GM21717 (cell line): ENCODE measurements around the gene HBQ1.
"Not testable (repeated sequence)": the region's sequence is repeated elsewhere in the genome, so short reads cannot be mapped to it uniquely, and the experiment has no call there.

Experiments
- ATAC-seq: cut with Tn5 transposase; IDR thresholded peaks from one replicate; pipeline ENCODE4 v1.9.1; 2021; ENCODE audit warnings: mild to moderate bottlenecking, moderate library complexity; ENCODE audit not compliant: unreplicated experiment

HBQ1 gene

GRCh38 chr16:160242-160641, 20.0 kb upstream of the HBQ1 start:
- ATAC-seq: not testable (repeated sequence)

- ATAC-seq: no peak
These were observed 19.5 kb upstream of the HBQ1 start for GRCh38 chr16:160691-161190.

DNA sequence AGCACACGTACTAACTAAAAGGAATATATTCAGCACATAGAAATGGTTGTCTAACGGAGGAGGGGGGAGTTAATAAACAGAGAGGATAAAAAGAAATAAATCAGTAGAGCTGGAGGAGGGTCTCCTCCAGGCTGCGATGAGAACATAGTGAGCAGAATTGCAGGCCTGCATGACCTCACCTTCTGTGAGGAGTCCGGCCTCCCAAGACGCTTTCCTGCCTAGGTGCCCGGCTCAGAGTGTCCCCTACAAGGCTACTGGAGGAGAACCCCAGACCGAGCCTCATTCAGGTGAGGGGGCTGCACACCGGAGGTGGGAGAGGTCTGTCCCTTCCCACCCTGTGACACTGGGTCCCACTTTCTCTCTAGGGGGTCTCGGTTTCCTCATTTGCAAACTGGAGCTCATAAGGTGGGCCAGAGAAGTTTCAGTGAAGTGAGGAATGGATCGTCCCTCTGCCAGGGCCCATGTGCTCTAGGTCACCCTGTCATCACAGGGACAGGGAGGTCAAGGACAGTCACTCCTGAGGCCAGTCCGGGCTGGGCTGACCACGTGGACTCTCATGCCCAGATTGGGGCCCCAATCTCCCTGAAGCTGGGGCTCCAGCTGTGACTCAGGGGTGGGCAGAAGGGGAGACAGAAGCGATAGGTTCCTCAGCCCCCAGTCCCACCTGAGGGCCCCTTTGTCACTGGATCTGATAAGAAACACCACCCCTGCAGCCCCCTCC, 17.8 kb upstream of the HBQ1 start:
- ATAC-seq: no peak

- ATAC-seq: not testable (repeated sequence)
These were observed 17.1 kb upstream of the HBQ1 start for GRCh38 chr16:163139-163538.

DNA sequence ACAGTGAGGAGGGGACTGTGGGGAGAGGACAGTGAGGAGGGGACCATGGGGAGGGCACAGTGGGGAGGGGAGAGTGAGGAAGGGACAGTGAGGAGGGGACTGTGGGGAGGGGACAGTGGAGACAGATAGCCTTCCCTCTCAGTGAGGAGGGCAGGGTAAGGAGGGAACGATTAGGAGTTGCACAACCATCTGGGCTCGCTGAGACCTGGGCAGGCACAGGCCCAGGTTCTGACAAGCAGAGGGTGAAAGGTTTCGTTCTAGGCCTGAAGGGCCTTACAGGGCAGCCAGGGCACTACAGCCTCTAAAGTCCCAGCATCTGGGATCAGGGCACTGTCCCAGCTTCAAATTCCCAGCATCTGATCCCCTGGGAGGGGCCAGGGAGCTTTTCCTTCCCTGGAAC, 16.6 kb upstream of the HBQ1 start:
- ATAC-seq: not testable (repeated sequence)

- not testable (repeated sequence) for ATAC-seq
These were observed 16.0 kb upstream of the HBQ1 start for GRCh38 chr16:164134-164823.

GRCh38 chr16:164827-165538, 15.3 kb upstream of the HBQ1 start:
- ATAC-seq: no peak

DNA sequence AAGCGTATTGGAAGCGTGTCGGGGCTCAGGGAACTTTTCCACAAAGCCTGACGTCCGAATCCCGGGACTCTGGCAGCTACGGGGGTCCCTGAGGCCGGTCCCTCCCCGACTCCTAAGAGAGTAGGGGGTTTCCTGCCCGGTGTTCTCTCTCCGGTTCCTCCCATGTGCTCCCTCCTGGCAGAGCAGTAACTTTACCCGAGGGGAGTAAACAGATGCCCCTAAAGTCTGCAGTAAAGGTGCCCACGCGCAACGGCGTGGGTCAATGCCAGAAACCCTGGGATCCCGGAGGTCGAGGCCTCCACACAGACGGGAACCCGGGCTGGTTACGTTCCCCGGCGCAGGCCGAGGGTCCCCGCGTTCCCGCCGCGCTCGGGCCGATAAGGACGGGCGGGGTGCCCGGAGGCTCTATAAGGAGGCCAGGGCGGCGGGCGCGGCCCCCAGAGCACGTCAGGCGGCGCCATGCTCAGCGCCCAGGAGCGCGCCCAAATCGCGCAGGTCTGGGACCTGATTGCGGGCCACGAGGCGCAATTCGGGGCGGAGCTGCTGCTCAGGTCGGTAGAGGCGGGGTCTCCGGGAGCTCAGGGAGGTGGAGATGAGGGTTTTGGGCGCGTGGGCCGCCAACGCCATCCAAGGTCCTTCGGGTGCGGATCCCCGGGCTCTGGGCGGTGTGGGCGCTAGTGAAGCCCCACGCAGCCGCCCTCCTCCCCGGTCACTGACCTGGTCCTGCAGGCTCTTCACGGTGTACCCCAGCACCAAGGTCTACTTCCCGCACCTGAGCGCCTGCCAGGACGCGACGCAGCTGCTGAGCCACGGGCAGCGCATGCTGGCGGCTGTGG, 14.5 kb upstream of the HBQ1 start, which contains the start of gene HBM:
Gene HBM, plus strand, starts transcription at position 440 of the 836 bp plus-strand sequence. Its CDS starts 20 bp downstream, at position 460.
- no peak for ATAC-seq

- no peak for ATAC-seq
These were observed 13.7 kb upstream of the HBQ1 start for GRCh38 chr16:166375-167121.

DNA sequence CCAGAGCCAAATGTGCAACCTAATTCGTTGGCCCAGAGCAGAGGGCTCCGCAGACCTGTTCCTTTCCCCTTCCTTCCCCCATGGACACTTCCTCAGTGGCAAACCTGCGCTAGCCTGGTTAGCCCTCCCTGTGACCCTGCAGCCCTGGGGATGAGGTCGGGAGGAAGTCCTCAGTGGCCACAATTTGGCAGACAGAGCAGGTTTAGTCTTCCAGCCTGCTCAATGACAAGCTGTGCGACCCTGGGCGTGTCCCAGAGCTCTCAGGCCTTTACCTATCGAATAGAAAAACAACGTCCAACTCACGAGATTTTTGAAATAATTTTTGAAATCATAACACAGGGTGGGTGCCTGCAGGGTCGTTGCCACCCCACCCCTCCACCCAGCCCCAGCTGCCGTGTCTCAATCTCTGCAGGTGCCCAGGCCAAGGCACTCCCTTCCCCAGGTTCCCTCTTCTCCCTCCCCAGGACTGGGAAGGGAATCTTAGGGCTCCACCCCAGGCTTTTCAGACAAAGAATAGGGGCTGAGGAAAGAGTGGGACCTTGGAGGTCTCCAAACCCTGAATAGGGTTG, 13.1 kb upstream of the HBQ1 start:
- ATAC-seq: no peak

- ATAC-seq: no peak
These were observed 11.8 kb upstream of the HBQ1 start for GRCh38 chr16:168424-168823.

- no peak for ATAC-seq
These were observed 11.2 kb upstream of the HBQ1 start for GRCh38 chr16:169014-169413.

- not testable (repeated sequence) for ATAC-seq
These were observed 10.2 kb upstream of the HBQ1 start for GRCh38 chr16:170088-170507.

DNA sequence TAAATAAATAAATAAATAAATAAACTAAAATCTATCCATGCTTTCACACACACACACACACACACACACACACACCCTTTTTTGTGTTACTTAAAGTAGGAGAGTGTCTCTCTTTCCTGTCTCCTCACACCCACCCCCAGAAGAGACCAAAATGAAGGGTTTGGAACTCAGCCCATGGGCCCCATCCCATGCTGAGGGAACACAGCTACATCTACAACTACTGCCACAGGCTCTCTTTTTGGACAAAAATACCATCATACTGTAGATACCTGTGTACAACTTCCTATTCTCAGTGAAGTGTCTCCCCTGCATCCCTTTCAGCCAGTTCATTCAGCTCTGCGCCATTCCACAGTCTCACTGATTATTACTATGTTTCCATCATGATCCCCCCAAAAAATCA, 9.5 kb upstream of the HBQ1 start:
- no peak for ATAC-seq

- ATAC-seq: not testable (repeated sequence)
These were observed 7.8 kb upstream of the HBQ1 start, which contains the start of gene HBA2 for GRCh38 chr16:172374-172941. HBA2 (plus strand) TSS chr16:172876; CDS start chr16:172913, 37 bp downstream.

GRCh38 chr16:173211-173854, 6.9 kb upstream of the HBQ1 start:
- not testable (repeated sequence) for ATAC-seq

DNA sequence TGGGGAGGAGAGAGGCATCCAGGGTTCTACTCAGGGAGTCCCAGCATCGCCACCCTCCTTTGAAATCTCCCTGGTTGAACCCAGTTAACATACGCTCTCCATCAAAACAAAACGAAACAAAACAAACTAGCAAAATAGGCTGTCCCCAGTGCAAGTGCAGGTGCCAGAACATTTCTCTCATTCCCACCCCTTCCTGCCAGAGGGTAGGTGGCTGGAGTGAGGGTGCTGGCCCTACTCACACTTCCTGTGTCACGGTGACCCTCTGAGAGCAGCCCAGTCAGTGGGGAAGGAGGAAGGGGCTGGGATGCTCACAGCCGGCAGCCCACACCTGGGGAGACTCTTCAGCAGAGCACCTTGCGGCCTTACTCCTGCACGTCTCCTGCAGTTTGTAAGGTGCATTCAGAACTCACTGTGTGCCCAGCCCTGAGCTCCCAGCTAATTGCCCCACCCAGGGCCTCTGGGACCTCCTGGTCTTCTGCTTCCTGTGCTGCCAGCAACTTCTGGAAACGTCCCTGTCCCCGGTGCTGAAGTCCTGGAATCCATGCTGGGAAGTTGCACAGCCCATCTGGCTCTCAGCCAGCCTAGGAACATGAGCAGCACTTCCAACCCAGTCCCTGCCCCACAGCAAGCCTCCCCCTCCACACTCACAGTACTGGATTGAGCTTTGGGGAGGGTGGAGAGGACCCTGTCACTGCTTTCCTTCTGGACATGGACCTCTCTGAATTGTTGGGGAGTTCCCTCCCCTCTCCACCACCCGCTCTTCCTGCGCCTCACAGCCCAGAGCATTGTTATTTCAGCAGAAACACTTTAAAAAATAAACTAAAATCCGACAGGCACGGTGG, 6.1 kb upstream of the HBQ1 start:
- ATAC-seq: not testable (repeated sequence)
